ENCODE measurements around the gene STARD8.

STARD8 gene

GRCh38 chrX:68693481-68694434 is 46.3 kb downstream of the STARD8 start:
- peak; percentile 28 for DNase-seq (ENCODE audit: low read depth)

- DNase-seq (ENCODE audit: low read depth), result no peak
These were observed 47.2 kb downstream of the STARD8 start for GRCh38 chrX:68694435-68695205.

- DNase-seq (ENCODE audit: low read depth), result no peak
These were observed 47.9 kb downstream of the STARD8 start for GRCh38 chrX:68695206-68695845.

GRCh38 chrX:68696267-68696990 is 49.0 kb downstream of the STARD8 start:
- no peak for DNase-seq (ENCODE audit: low read depth)

GRCh38 chrX:68697036-68697435 is 49.6 kb downstream of the STARD8 start:
- no peak for DNase-seq (ENCODE audit: low read depth)

- DNase-seq (ENCODE audit: low read depth), result no peak
These were observed 50.1 kb downstream of the STARD8 start for GRCh38 chrX:68697465-68698125.

- no peak for DNase-seq (ENCODE audit: low read depth)
These were observed 51.5 kb downstream of the STARD8 start for GRCh38 chrX:68698942-68699341.

GRCh38 chrX:68699960-68700746 is 52.7 kb downstream of the STARD8 start:
- no peak for DNase-seq (ENCODE audit: low read depth)

GRCh38 chrX:68703369-68703768 is 55.9 kb downstream of the STARD8 start:
- no peak for DNase-seq (ENCODE audit: low read depth)

GRCh38 chrX:68703846-68704245 is 56.4 kb downstream of the STARD8 start:
- no peak for DNase-seq (ENCODE audit: low read depth)

- DNase-seq (ENCODE audit: low read depth), result no peak
These were observed 58.5 kb downstream of the STARD8 start for GRCh38 chrX:68705986-68706385.

- no peak for DNase-seq (ENCODE audit: low read depth)
These were observed 61.2 kb downstream of the STARD8 start for GRCh38 chrX:68708503-68709290.

- peak; percentile 41 for DNase-seq (ENCODE audit: low read depth)
These were observed 63.6 kb downstream of the STARD8 start for GRCh38 chrX:68710870-68711576.

GRCh38 chrX:68711845-68712244 is 64.4 kb downstream of the STARD8 start:
- DNase-seq (ENCODE audit: low read depth), result no peak

GRCh38 chrX:68714856-68715255 is 67.4 kb downstream of the STARD8 start:
- no peak for DNase-seq (ENCODE audit: low read depth)

- no peak for DNase-seq (ENCODE audit: low read depth)
These were observed 69.7 kb downstream of the STARD8 start for GRCh38 chrX:68717196-68717595.

- DNase-seq (ENCODE audit: low read depth), result no peak
These were observed 70.4 kb downstream of the STARD8 start for GRCh38 chrX:68717663-68718442.

GRCh38 chrX:68718443-68718820 is 71.0 kb downstream of the STARD8 start:
- no peak for DNase-seq (ENCODE audit: low read depth)

Data from iris pigment epithelial cell (primary cell).